Activated CD8-positive, alpha-beta T cell treated with anti-CD3 and anti-CD28 coated beads for 36 hours (primary cell): ENCODE data around the gene EYS. TPM values are rescaled to one million over a fixed set of nuclear protein-coding genes. Genes with fewer than 3 reads are reported as not detected.

Source experiments
- ATAC-seq: fragments of 200-7000 bp; cut with Tn5 transposase; one replicate; pipeline ENCODE4 v1.10.0; 2021; ENCODE audit warnings: mild to moderate bottlenecking, moderate library complexity
- CTCF ChIA-PET: fragments of 350-600 bp; sonication (Branson Sonifier 250); formaldehyde crosslinking; loops from one replicate; lab custom pipeline; 2021; ENCODE audit warnings: antibody characterized with exemption; lab: Charles Lee
- POLR2A ChIA-PET: fragments of 350-600 bp; sonication (Branson Sonifier 250); formaldehyde crosslinking; loops from one replicate; lab custom pipeline; 2021; ENCODE audit warnings: antibody characterized with exemption; lab: Charles Lee
- DNase-seq: peaks from one replicate; pipeline ENCODE4 v3.0.0-alpha.2; 2020
- H3K27ac Mint-ChIP-seq: one replicate; pipeline ENCODE4 v1.8.0; 2021; ENCODE audit warnings: mild to moderate bottlenecking, mixed read lengths
- H3K27me3 Mint-ChIP-seq: one replicate; pipeline ENCODE4 v1.8.0; 2021; ENCODE audit warnings: mixed read lengths
- H3K36me3 Mint-ChIP-seq: one replicate; pipeline ENCODE4 v1.8.0; 2021; ENCODE audit warnings: low read depth, mixed read lengths
- H3K4me1 Mint-ChIP-seq: one replicate; pipeline ENCODE4 v1.8.0; 2021; ENCODE audit warnings: low read depth, mixed read lengths
- H3K4me3 Mint-ChIP-seq: one replicate; pipeline ENCODE4 v1.8.0; 2021; ENCODE audit warnings: mild to moderate bottlenecking, moderate library complexity, mixed read lengths
- H3K9me3 Mint-ChIP-seq: one replicate; pipeline ENCODE4 v1.8.0; 2021; ENCODE audit warnings: mixed read lengths
- intact Hi-C: fragments of 100-400 bp; cut with micrococcal nuclease; formaldehyde crosslinking; loops from one replicate; pipeline ENCODE4 v1.10.0; 2022
- total RNA-seq, 2 experiments: library from RNA; stranded (reverse); gene quantifications; one replicate each; pipeline ENCODE4 v1.2.3, GENCODE V29; 2021
- TF ChIP-seq, protein P1 (sequence below): fragments of 200-600 bp; IDR thresholded peaks from one replicate; pipeline ENCODE4 v1.8.0; 2022; ENCODE audit warnings: antibody characterized with exemption, mild to moderate bottlenecking

The EYS gene
- total RNA-seq, 2 experiments from 2014 or later = not detected

- DNase-seq = no peak
- intact Hi-C loops = no loop called here
- POLR2A ChIA-PET = no interaction called here
- Mint-ChIP-seq H3K27me3 (no peaks in the 10 kb centered on the region), H3K9me3 (no peaks in the 10 kb centered on the region), H3K4me1 (no peaks in the 10 kb centered on the region), H3K27ac (no peak overlapping the region), H3K36me3 (no peaks in the 10 kb centered on the region), H3K4me3 (no peak overlapping the region)
- TF ChIP-seq, protein P1, sequence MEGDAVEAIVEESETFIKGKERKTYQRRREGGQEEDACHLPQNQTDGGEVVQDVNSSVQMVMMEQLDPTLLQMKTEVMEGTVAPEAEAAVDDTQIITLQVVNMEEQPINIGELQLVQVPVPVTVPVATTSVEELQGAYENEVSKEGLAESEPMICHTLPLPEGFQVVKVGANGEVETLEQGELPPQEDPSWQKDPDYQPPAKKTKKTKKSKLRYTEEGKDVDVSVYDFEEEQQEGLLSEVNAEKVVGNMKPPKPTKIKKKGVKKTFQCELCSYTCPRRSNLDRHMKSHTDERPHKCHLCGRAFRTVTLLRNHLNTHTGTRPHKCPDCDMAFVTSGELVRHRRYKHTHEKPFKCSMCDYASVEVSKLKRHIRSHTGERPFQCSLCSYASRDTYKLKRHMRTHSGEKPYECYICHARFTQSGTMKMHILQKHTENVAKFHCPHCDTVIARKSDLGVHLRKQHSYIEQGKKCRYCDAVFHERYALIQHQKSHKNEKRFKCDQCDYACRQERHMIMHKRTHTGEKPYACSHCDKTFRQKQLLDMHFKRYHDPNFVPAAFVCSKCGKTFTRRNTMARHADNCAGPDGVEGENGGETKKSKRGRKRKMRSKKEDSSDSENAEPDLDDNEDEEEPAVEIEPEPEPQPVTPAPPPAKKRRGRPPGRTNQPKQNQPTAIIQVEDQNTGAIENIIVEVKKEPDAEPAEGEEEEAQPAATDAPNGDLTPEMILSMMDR = no peak
- CTCF ChIA-PET = no interaction called here
- no peak for ATAC-seq
Observed at GRCh38 chr6:64225503-64225902, 1481.5 kb downstream of the EYS start.

DNA sequence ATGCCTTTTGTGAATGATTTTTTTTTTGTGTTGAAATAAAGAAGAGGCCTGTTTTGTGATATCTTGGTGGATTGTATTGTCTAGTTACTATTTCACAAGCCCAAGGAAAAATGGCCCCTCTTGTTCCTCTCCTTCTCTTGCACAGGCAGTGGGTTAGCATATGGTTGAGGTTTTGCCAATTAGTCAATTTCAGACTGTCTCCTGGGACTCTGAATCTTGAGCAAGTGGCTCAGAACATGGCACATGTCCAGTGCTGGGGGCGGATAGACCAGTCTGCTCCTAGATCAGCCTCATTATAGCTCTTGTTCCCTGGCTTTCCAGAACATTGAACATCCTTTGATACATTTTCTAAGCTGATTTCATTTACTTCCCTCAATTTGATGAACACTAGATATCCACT, 1482.2 kb downstream of the EYS start:
- Mint-ChIP-seq H3K27ac (no peak overlapping the region), H3K4me3 (no peak overlapping the region), H3K36me3 (no peaks in the 10 kb centered on the region), H3K27me3 (no peaks in the 10 kb centered on the region), H3K4me1 (no peaks in the 10 kb centered on the region), H3K9me3 (no peaks in the 10 kb centered on the region)
- CTCF ChIA-PET = no interaction called here
- no peak for ATAC-seq
- intact Hi-C loops = no loop called here
- POLR2A ChIA-PET = no interaction called here
- DNase-seq = no peak
- TF ChIP-seq, protein P1 = no peak

DNA sequence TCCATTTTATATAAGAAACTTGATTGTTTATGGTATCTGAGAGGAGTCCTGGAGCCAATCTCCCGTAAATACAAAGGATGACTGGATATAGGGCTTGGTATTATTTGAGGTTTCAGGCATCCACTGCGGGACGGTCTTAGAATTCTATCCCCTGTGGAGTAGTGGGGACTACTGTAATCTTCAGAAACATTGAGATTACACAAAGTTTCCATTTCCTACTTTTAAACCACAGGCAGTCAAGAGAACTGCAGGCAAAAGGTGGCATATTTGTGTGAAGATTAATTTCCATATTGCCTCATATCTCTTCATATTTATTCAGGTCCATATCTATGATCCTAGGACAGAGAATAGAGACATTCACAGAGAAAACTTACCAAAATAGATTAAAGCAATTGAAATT, 1485.2 kb downstream of the EYS start:
- H3K9me3 Mint-ChIP-seq = peaks cover 5% of the 10 kb centered on the region
- CTCF ChIA-PET = no interaction called here
- no peaks in the 10 kb centered on the region for H3K36me3 Mint-ChIP-seq
- no peak overlapping the region for H3K27ac Mint-ChIP-seq
- ATAC-seq = no peak
- no peaks in the 10 kb centered on the region for H3K27me3 Mint-ChIP-seq
- no peaks in the 10 kb centered on the region for H3K4me1 Mint-ChIP-seq
- no peak overlapping the region for H3K4me3 Mint-ChIP-seq
- no peak for DNase-seq
- intact Hi-C loops = no loop called here
- POLR2A ChIA-PET = no interaction called here
- TF ChIP-seq, protein P1 = no peak

DNA sequence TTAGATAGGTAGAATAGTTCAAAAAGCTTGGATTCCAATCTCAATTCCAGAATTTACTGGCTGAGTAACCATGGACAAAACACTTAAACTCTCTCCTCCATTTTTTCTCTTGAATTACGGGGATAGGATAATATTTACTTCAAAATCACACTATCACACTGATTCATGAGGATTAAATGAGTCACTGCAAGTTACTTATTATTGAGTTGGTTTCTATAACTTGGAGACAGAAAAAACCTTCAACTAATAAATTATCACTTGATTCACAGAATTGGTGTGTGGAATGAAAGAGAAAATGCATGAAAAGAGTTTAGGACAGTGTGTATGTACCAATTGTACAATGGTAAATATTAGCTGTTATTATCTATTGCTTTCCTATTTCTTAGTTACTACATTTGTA, 1486.2 kb downstream of the EYS start:
- Mint-ChIP-seq H3K36me3 (no peaks in the 10 kb centered on the region), H3K9me3 (peaks cover 5% of the 10 kb centered on the region), H3K4me1 (no peaks in the 10 kb centered on the region), H3K27ac (no peak overlapping the region), H3K27me3 (no peaks in the 10 kb centered on the region), H3K4me3 (no peak overlapping the region)
- no peak for ATAC-seq
- no peak for DNase-seq
- TF ChIP-seq, protein P1 = no peak
- CTCF ChIA-PET = no interaction called here
- intact Hi-C loops = no loop called here
- POLR2A ChIA-PET = no interaction called here

GRCh38 chr6:64217721-64218620, 1489.1 kb downstream of the EYS start:
- ATAC-seq (no peak), DNase-seq (no peak)
- H3K9me3 Mint-ChIP-seq = peaks cover 5% of the 10 kb centered on the region
- intact Hi-C loops = no loop called here
- H3K27me3 Mint-ChIP-seq = no peaks in the 10 kb centered on the region
- CTCF ChIA-PET = no interaction called here
- POLR2A ChIA-PET = no interaction called here
- TF ChIP-seq, protein P1 = no peak
- H3K36me3 Mint-ChIP-seq = no peaks in the 10 kb centered on the region
- H3K4me1 Mint-ChIP-seq = no peaks in the 10 kb centered on the region
- H3K27ac Mint-ChIP-seq = no peak overlapping the region
- H3K4me3 Mint-ChIP-seq = no peak overlapping the region
